ENCODE measurements around the gene ASB4. TPM values are rescaled to one million over a fixed set of nuclear protein-coding genes. Genes with fewer than 3 reads are reported as not detected.

Gene ASB4
- total RNA-seq, 1 donor from 2014 or later = 0.31 TPM

DNA sequence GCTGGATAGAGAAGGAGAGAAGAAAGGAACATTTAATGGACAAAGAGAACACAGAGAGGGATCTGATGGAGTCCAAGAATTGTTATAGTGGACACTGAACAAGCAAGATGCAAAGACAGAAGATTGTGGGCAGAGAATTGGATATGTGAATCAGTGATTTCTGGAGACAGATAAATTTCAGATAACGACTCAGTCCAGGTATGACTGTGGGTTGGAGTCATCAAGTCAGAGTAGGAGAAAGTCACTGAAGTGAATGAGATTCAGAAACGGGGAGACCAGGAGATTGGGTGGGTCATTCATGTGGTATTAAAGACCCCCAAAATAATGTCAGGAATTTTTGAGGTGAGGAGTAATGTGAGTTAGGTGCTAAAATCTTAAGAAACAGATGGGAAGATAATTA is 23.0 kb downstream of the ASB4 start:
- Mint-ChIP-seq H3K27ac (no peak overlapping the region), H3K4me1 (ENCODE audit: unreplicated experiment) (peaks cover 17% of the 10 kb centered on the region), H3K9me3 (no peaks in the 10 kb centered on the region)

DNA sequence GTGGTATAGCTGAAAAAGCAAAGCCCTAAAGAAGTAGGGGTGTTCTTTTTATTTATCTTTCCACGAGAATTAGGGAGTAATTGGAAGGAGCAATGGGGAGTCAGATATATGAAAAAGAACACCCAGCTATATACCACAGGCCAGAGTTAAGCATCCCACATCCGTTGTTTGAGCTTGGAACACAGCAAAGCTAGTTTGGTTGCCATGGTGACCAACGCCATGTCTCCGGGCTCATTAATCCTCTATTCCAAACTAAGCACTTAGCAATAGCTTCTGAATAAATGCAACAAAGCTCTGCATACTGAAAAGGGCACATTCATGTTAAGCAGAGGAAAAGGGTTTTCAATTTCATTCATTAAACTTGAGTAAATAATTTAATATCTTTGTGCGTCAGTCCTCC is 23.5 kb downstream of the ASB4 start:
- TF ChIP-seq, protein P1, sequence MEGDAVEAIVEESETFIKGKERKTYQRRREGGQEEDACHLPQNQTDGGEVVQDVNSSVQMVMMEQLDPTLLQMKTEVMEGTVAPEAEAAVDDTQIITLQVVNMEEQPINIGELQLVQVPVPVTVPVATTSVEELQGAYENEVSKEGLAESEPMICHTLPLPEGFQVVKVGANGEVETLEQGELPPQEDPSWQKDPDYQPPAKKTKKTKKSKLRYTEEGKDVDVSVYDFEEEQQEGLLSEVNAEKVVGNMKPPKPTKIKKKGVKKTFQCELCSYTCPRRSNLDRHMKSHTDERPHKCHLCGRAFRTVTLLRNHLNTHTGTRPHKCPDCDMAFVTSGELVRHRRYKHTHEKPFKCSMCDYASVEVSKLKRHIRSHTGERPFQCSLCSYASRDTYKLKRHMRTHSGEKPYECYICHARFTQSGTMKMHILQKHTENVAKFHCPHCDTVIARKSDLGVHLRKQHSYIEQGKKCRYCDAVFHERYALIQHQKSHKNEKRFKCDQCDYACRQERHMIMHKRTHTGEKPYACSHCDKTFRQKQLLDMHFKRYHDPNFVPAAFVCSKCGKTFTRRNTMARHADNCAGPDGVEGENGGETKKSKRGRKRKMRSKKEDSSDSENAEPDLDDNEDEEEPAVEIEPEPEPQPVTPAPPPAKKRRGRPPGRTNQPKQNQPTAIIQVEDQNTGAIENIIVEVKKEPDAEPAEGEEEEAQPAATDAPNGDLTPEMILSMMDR (conservative IDR thresholded peaks at IDR 0.05) = no peak
- no peaks in the 10 kb centered on the region for H3K36me3 Mint-ChIP-seq
- no peaks in the 10 kb centered on the region for H3K9me3 Mint-ChIP-seq
- no peak for DNase-seq (ENCODE audit: extremely low spot score, unreplicated experiment)
- H3K27me3 Mint-ChIP-seq = peaks cover 24% of the 10 kb centered on the region
- no peak overlapping the region for H3K27ac Mint-ChIP-seq
- peaks cover 14% of the 10 kb centered on the region for H3K4me1 Mint-ChIP-seq (ENCODE audit: unreplicated experiment)
- no peak overlapping the region for H3K4me3 Mint-ChIP-seq

More for the DNA sequence above, 23.0 kb downstream of the ASB4 start:
- H3K4me3 Mint-ChIP-seq = no peak overlapping the region
- H3K27me3 Mint-ChIP-seq = peaks cover 20% of the 10 kb centered on the region
- no peaks in the 10 kb centered on the region for H3K36me3 Mint-ChIP-seq
- TF ChIP-seq, protein P1 (conservative IDR thresholded peaks at IDR 0.05) = no peak
- DNase-seq (ENCODE audit: extremely low spot score, unreplicated experiment) = no peak

DNA sequence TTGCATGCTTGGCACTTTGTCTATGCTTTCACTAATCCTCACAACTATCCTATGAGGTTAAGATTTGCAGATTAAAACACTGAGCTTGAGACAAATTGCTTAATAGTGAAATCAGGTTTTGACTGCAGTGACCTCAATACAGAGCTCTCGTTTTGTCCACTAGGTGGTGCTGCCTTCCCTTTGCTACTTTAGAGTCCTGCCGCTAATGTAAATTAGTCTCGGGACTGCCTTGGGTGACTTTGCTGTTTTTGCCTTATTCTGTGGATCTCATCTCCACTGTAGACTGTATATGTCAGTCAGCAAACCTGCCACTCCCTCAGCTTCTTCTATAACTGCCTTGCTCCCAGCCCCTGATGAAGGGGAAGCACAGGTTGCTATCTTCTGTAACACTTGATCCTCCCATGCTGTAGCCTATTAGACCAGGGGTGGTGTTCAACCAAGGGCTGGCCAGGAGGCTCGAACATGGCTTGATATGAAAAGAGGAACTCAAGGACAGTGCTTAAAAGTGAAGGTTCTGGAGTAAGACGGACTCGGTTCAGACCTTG is 26.0 kb downstream of the ASB4 start:
- Mint-ChIP-seq H3K4me1 (ENCODE audit: unreplicated experiment) (peaks cover 10% of the 10 kb centered on the region), H3K27ac (no peak overlapping the region), H3K36me3 (no peaks in the 10 kb centered on the region), H3K27me3 (peaks cover 24% of the 10 kb centered on the region), H3K4me3 (no peak overlapping the region), H3K9me3 (no peaks in the 10 kb centered on the region)
- DNase-seq (ENCODE audit: extremely low spot score, unreplicated experiment) = no peak
- TF ChIP-seq, protein P1 (conservative IDR thresholded peaks at IDR 0.05) = peak; percentile 92

DNA sequence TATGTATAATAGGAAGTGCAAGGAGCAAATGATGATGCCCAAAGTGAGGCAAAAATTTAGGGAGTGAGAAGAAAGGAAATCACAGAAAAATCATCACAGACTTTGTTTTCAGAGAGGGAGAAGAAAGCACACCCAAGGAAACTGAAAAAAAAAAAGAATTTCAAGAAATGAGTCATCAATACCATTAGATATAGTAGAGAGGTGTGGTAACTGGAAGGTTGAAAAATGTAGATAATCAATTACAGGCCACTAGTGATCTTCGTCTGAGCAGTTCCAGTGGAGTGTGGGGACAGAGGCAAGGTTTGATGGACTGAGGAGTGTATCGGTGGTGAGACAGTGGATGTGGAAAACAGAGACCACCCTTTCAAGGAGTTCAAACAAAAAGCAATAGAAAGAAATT is 31.7 kb downstream of the ASB4 start:
- peaks cover 15% of the 10 kb centered on the region for H3K27me3 Mint-ChIP-seq
- TF ChIP-seq, protein P1 (conservative IDR thresholded peaks at IDR 0.05) = no peak

DNA sequence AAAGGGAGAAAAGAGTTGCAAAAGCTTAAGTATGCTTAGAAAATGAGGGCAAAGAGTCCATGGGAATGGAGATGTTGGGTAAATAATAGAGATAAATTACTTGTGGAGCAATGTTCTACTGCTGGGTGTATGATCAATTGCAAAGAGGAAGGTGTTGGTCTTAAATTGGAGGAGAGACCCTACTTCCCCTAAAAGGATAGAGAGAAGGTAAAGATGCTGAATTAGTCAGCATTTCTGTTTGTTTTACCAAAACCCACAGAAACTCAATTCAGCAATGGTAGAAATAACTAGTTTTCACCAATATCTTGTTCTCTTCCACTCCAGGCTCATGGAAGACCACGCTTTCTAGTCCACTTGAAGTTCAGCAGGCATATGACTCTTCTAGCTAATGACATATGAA is 32.1 kb downstream of the ASB4 start:
- Mint-ChIP-seq H3K9me3 (no peaks in the 10 kb centered on the region), H3K27me3 (peaks cover 11% of the 10 kb centered on the region), H3K4me1 (ENCODE audit: unreplicated experiment) (no peaks in the 10 kb centered on the region), H3K27ac (no peak overlapping the region), H3K4me3 (no peak overlapping the region), H3K36me3 (no peaks in the 10 kb centered on the region)
- TF ChIP-seq, protein P1 (conservative IDR thresholded peaks at IDR 0.05) = no peak
- no peak for DNase-seq (ENCODE audit: extremely low spot score, unreplicated experiment)

More for the DNA sequence above, 31.7 kb downstream of the ASB4 start:
- H3K27ac Mint-ChIP-seq = no peak overlapping the region
- DNase-seq (ENCODE audit: extremely low spot score, unreplicated experiment) = no peak
- H3K36me3 Mint-ChIP-seq = no peaks in the 10 kb centered on the region
- H3K4me1 Mint-ChIP-seq (ENCODE audit: unreplicated experiment) = no peaks in the 10 kb centered on the region
- H3K9me3 Mint-ChIP-seq = no peaks in the 10 kb centered on the region
- no peak overlapping the region for H3K4me3 Mint-ChIP-seq

DNA sequence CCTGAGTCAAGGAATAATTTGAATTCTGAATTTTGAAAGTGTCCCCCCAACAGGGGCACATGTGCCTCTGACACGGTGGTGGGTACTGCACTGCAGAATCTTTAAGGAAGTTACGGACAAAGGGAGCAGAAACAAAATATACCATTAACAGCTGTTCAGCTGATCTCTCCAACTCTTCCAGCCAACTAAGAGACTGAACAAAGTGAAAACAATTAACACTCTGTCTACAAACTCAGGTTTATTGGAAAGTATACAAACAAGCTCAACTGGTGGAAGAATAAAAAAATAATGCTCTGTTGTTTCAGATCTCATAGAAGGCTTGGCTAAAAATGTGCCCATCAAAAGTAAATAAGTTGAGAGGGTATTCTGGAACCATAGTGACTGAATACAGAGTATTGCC is 34.4 kb downstream of the ASB4 start:
- H3K4me1 Mint-ChIP-seq (ENCODE audit: unreplicated experiment) = no peaks in the 10 kb centered on the region
- TF ChIP-seq, protein P1 (conservative IDR thresholded peaks at IDR 0.05) = no peak
- H3K27ac Mint-ChIP-seq = no peak overlapping the region
- H3K4me3 Mint-ChIP-seq = no peak overlapping the region
- no peak for DNase-seq (ENCODE audit: extremely low spot score, unreplicated experiment)
- peaks cover 3% of the 10 kb centered on the region for H3K27me3 Mint-ChIP-seq
- no peaks in the 10 kb centered on the region for H3K9me3 Mint-ChIP-seq
- H3K36me3 Mint-ChIP-seq = no peaks in the 10 kb centered on the region
